Measurements from ENCODE around the gene CGNL1.

Gene CGNL1

DNA sequence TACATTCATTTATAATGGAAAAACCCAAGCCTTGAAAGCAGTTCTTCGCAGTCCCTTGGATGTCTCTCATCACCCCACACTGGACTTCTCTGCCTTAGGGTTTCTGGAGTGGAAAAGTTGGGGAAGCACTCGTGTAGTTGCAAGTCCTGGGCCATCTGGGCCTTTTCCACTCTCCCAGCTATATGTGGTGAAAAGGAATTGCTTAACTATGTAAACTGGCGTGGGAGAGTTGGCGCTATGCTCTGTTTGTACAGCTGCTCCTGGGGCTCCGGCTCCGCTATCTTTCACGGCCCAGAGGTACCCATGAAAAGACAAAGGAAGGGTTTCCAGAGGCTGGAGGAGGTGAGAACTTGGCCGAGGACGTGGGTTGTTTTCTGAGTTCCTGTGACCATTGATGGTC is 134.3 kb downstream of the CGNL1 start:
- no peak overlapping the region for H3K27ac ChIP-seq (ENCODE audit: insufficient read depth, low read length, poor library complexity, severe bottlenecking)
- H3K4me3 ChIP-seq (ENCODE audit: insufficient read depth, low read depth, low read length, poor library complexity, severe bottlenecking) = no peak overlapping the region
- no peak for DNase-seq
- no peaks in the 10 kb centered on the region for H3K9me3 ChIP-seq (ENCODE audit: control insufficient read depth, low read length)
- no peaks in the 10 kb centered on the region for H3K4me1 ChIP-seq (ENCODE audit: control insufficient read depth, insufficient read depth, low read length, poor library complexity, severe bottlenecking)
- H3K36me3 ChIP-seq (ENCODE audit: control insufficient read depth, insufficient read depth, low read length) = no peaks in the 10 kb centered on the region
- no peaks in the 10 kb centered on the region for H3K27me3 ChIP-seq (replicated peaks; ENCODE audit: control insufficient read depth, insufficient read depth, low read length, poor library complexity, severe bottlenecking)

DNA sequence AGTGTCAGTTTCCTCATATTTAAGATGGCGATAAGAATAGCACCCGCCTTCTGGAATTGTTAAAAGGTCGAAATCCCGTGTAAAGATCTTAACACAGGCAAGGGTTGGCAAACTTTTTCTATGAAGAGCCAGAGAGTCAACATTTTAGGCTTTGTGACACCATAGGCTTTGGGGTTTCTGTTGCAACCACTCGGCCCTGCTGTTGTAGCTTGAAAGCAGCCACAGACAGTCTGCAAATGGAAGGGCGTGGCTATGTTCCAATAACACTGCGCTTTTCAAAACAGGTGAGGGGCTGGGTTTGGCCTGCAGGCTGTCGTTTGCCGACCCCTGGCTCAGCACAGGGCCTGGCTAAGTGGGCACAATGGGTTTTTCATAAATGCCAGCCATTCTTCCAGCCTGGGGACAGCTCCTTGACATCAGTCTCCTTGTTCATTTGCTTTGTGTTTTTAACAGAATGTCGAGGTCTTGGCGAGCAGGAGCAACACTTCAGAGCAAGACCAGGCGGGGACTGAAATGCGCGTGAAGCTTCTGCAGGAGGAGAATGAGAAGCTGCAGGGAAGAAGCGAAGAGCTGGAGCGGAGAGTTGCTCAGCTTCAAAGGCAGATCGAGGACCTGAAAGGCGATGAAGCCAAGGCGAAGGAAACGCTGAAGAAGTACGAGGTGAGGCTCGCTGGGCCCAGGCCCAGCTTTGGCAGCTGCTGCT is 140.2 kb downstream of the CGNL1 start:
- Histone ChIP-seq H3K36me3 (ENCODE audit: control insufficient read depth, insufficient read depth, low read length) (no peaks in the 10 kb centered on the region), H3K9me3 (ENCODE audit: control insufficient read depth, low read length) (no peaks in the 10 kb centered on the region), H3K27me3 (replicated peaks; ENCODE audit: control insufficient read depth, insufficient read depth, low read length, poor library complexity, severe bottlenecking) (no peaks in the 10 kb centered on the region), H3K4me1 (ENCODE audit: control insufficient read depth, insufficient read depth, low read length, poor library complexity, severe bottlenecking) (no peaks in the 10 kb centered on the region), H3K4me3 (ENCODE audit: insufficient read depth, low read depth, low read length, poor library complexity, severe bottlenecking) (no peak overlapping the region), H3K27ac (ENCODE audit: insufficient read depth, low read length, poor library complexity, severe bottlenecking) (no peak overlapping the region)
- DNase-seq = no peak

DNA sequence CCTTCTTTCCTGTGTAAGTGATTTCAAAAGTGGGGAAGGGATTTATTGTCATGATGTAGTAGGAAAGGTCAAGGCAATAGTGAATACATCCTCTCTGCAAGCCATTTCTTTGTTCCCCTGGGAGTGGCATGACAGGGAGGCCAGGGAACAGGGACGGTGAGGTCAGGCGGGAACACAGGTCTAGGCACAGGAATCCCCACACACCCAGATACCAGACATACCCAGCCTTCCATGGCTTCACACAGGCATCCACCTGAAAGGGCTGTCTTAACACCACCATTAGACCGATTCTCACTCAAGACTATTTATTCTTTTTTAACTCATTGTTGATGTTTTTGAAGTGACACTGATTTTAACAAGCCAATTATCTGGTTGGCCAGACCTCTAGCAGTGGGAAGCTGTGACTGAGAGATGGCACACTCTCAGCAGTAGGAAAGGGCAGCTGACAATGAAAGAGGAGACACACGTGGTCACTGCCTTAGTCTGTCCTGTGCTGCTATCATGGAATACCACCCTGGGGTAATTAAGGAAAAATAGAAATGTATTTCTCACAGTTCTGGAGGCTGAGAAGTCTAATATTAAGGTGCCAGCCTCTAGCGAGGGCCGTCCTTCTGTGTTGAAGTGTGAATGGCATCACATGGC is 140.8 kb downstream of the CGNL1 start:
- no peaks in the 10 kb centered on the region for H3K4me1 ChIP-seq (ENCODE audit: control insufficient read depth, insufficient read depth, low read length, poor library complexity, severe bottlenecking)
- H3K36me3 ChIP-seq (ENCODE audit: control insufficient read depth, insufficient read depth, low read length) = no peaks in the 10 kb centered on the region
- DNase-seq = no peak
- H3K9me3 ChIP-seq (ENCODE audit: control insufficient read depth, low read length) = no peaks in the 10 kb centered on the region
- H3K4me3 ChIP-seq (ENCODE audit: insufficient read depth, low read depth, low read length, poor library complexity, severe bottlenecking) = no peak overlapping the region
- no peaks in the 10 kb centered on the region for H3K27me3 ChIP-seq (replicated peaks; ENCODE audit: control insufficient read depth, insufficient read depth, low read length, poor library complexity, severe bottlenecking)
- H3K27ac ChIP-seq (ENCODE audit: insufficient read depth, low read length, poor library complexity, severe bottlenecking) = no peak overlapping the region

- DNase-seq = no peak
- Histone ChIP-seq H3K27me3 (replicated peaks; ENCODE audit: control insufficient read depth, insufficient read depth, low read length, poor library complexity, severe bottlenecking) (no peaks in the 10 kb centered on the region), H3K4me3 (ENCODE audit: insufficient read depth, low read depth, low read length, poor library complexity, severe bottlenecking) (no peak overlapping the region), H3K36me3 (ENCODE audit: control insufficient read depth, insufficient read depth, low read length) (no peaks in the 10 kb centered on the region), H3K4me1 (ENCODE audit: control insufficient read depth, insufficient read depth, low read length, poor library complexity, severe bottlenecking) (no peaks in the 10 kb centered on the region), H3K27ac (ENCODE audit: insufficient read depth, low read length, poor library complexity, severe bottlenecking) (no peak overlapping the region), H3K9me3 (ENCODE audit: control insufficient read depth, low read length) (no peaks in the 10 kb centered on the region)
These were observed 142.6 kb downstream of the CGNL1 start for GRCh38 chr15:57518779-57519405.

DNA sequence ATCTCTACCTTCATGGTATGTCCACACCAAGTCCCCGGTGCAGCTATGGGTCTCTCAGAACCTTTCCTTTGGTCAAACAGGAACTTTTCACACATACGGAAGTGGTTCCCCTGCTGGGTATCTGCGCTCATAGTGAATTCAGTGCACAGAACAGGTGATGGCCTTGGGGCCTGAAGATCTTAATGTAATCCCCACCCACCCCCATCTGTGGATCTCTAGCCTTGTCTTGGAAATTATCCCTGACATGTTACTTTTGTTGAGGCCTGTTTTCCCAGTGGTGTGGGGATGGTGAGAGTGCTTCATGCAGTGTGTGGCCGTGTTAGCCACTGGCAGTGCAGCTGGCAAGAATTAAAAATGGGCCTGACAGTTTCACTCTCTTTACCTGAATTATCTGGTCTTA is 143.5 kb downstream of the CGNL1 start:
- no peaks in the 10 kb centered on the region for H3K4me1 ChIP-seq (ENCODE audit: control insufficient read depth, insufficient read depth, low read length, poor library complexity, severe bottlenecking)
- H3K4me3 ChIP-seq (ENCODE audit: insufficient read depth, low read depth, low read length, poor library complexity, severe bottlenecking) = no peak overlapping the region
- H3K27ac ChIP-seq (ENCODE audit: insufficient read depth, low read length, poor library complexity, severe bottlenecking) = no peak overlapping the region
- no peaks in the 10 kb centered on the region for H3K9me3 ChIP-seq (ENCODE audit: control insufficient read depth, low read length)
- DNase-seq = no peak
- H3K27me3 ChIP-seq (replicated peaks; ENCODE audit: control insufficient read depth, insufficient read depth, low read length, poor library complexity, severe bottlenecking) = no peaks in the 10 kb centered on the region
- H3K36me3 ChIP-seq (ENCODE audit: control insufficient read depth, insufficient read depth, low read length) = no peaks in the 10 kb centered on the region

- Histone ChIP-seq H3K4me3 (ENCODE audit: insufficient read depth, low read depth, low read length, poor library complexity, severe bottlenecking) (no peak overlapping the region), H3K36me3 (ENCODE audit: control insufficient read depth, insufficient read depth, low read length) (no peaks in the 10 kb centered on the region), H3K27me3 (replicated peaks; ENCODE audit: control insufficient read depth, insufficient read depth, low read length, poor library complexity, severe bottlenecking) (no peaks in the 10 kb centered on the region), H3K9me3 (ENCODE audit: control insufficient read depth, low read length) (no peaks in the 10 kb centered on the region), H3K4me1 (ENCODE audit: control insufficient read depth, insufficient read depth, low read length, poor library complexity, severe bottlenecking) (no peaks in the 10 kb centered on the region), H3K27ac (ENCODE audit: insufficient read depth, low read length, poor library complexity, severe bottlenecking) (no peak overlapping the region)
- no peak for DNase-seq
These were observed 145.2 kb downstream of the CGNL1 start for GRCh38 chr15:57521503-57521902.

DNA sequence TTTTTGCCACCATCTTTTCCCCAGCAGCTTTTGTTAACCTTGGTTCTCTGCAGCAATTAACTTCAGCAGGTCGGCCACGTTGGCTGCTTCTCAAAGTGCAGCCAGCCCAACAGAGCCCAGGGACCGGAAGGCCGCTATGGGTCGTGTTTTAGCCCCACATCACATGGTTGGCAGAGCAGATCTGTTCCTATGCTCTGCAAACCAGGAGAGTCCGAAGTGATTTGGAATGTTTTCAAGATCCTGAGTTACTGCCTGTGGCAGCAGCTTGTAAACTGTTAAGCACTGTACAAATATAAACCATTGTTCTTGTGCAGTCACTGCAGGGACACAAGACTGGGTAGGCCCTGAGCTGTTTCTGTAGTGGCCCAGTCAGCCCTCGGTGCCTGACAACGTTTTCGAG is 145.8 kb downstream of the CGNL1 start:
- no peaks in the 10 kb centered on the region for H3K36me3 ChIP-seq (ENCODE audit: control insufficient read depth, insufficient read depth, low read length)
- no peak overlapping the region for H3K27ac ChIP-seq (ENCODE audit: insufficient read depth, low read length, poor library complexity, severe bottlenecking)
- no peak for DNase-seq
- H3K4me1 ChIP-seq (ENCODE audit: control insufficient read depth, insufficient read depth, low read length, poor library complexity, severe bottlenecking) = no peaks in the 10 kb centered on the region
- H3K27me3 ChIP-seq (replicated peaks; ENCODE audit: control insufficient read depth, insufficient read depth, low read length, poor library complexity, severe bottlenecking) = no peaks in the 10 kb centered on the region
- H3K4me3 ChIP-seq (ENCODE audit: insufficient read depth, low read depth, low read length, poor library complexity, severe bottlenecking) = no peak overlapping the region
- no peaks in the 10 kb centered on the region for H3K9me3 ChIP-seq (ENCODE audit: control insufficient read depth, low read length)

- no peak overlapping the region for H3K27ac ChIP-seq (ENCODE audit: insufficient read depth, low read length, poor library complexity, severe bottlenecking)
- H3K27me3 ChIP-seq (replicated peaks; ENCODE audit: control insufficient read depth, insufficient read depth, low read length, poor library complexity, severe bottlenecking) = no peaks in the 10 kb centered on the region
- H3K4me1 ChIP-seq (ENCODE audit: control insufficient read depth, insufficient read depth, low read length, poor library complexity, severe bottlenecking) = no peaks in the 10 kb centered on the region
- DNase-seq = no peak
- no peak overlapping the region for H3K4me3 ChIP-seq (ENCODE audit: insufficient read depth, low read depth, low read length, poor library complexity, severe bottlenecking)
- no peaks in the 10 kb centered on the region for H3K9me3 ChIP-seq (ENCODE audit: control insufficient read depth, low read length)
- H3K36me3 ChIP-seq (ENCODE audit: control insufficient read depth, insufficient read depth, low read length) = no peaks in the 10 kb centered on the region
These were observed 149.3 kb downstream of the CGNL1 start for GRCh38 chr15:57525581-57525980.

DNA sequence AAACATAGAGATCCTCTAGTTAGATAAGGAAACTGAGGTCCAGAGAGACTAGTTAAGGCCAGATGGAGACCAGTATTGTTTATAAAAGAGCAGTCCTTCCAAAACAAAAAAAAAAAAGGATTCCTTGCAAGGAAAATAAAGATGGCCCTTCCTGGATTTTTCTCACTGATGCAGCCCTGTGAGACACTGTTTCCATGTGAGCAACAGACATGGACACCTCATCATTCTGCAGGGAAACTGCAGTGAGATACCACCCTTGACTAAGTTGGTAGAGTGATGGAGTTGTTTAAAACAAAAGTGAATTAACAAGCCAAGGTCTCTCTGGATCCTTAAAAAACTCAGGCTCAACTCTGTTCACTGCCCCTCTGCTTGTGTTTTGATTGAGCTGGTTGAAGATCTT is 149.8 kb downstream of the CGNL1 start:
- no peaks in the 10 kb centered on the region for H3K27me3 ChIP-seq (replicated peaks; ENCODE audit: control insufficient read depth, insufficient read depth, low read length, poor library complexity, severe bottlenecking)
- no peaks in the 10 kb centered on the region for H3K36me3 ChIP-seq (ENCODE audit: control insufficient read depth, insufficient read depth, low read length)
- H3K4me1 ChIP-seq (ENCODE audit: control insufficient read depth, insufficient read depth, low read length, poor library complexity, severe bottlenecking) = no peaks in the 10 kb centered on the region
- no peaks in the 10 kb centered on the region for H3K9me3 ChIP-seq (ENCODE audit: control insufficient read depth, low read length)
- no peak overlapping the region for H3K4me3 ChIP-seq (ENCODE audit: insufficient read depth, low read depth, low read length, poor library complexity, severe bottlenecking)
- no peak overlapping the region for H3K27ac ChIP-seq (ENCODE audit: insufficient read depth, low read length, poor library complexity, severe bottlenecking)
- no peak for DNase-seq

DNA sequence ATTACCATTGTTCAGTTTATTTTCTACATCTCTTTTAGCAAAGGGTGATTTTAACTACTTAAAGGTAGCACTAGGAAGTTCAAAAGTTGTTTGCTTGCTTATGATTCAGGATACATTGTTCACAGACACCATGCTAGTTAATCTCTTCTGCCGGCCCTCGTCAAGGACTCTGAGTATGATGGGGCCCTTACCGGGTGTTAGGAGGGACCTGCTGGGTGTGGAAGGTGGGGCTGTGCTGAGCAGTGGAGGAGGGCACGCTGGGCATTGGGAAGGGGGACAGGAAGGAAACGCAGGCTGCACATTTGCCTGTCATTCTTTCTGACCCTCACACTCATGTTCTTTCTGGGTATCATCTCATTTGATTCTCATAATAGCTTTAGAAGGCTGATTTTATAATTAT is 150.3 kb downstream of the CGNL1 start:
- H3K4me3 ChIP-seq (ENCODE audit: insufficient read depth, low read depth, low read length, poor library complexity, severe bottlenecking) = no peak overlapping the region
- no peaks in the 10 kb centered on the region for H3K27me3 ChIP-seq (replicated peaks; ENCODE audit: control insufficient read depth, insufficient read depth, low read length, poor library complexity, severe bottlenecking)
- no peak for DNase-seq
- H3K4me1 ChIP-seq (ENCODE audit: control insufficient read depth, insufficient read depth, low read length, poor library complexity, severe bottlenecking) = no peaks in the 10 kb centered on the region
- H3K36me3 ChIP-seq (ENCODE audit: control insufficient read depth, insufficient read depth, low read length) = no peaks in the 10 kb centered on the region
- H3K9me3 ChIP-seq (ENCODE audit: control insufficient read depth, low read length) = no peaks in the 10 kb centered on the region
- H3K27ac ChIP-seq (ENCODE audit: insufficient read depth, low read length, poor library complexity, severe bottlenecking) = no peak overlapping the region

Measured in effector memory CD4-positive, alpha-beta T cell (primary cell).